ENCODE results near the gene AEBP1. TPM values are rescaled to one million over a fixed set of nuclear protein-coding genes. Genes with fewer than 3 reads are reported as not detected.

Gene AEBP1
- total and polyA plus RNA-seq, 8 donors: 5.1 to 49.3 (median 17.5) TPM

- no peak overlapping the region for H3K27ac ChIP-seq
- FAIRE-seq: no peak
- TF ChIP-seq CTCF (IDR thresholded peaks at IDR 0.05): no peak
These were observed 2.3 kb downstream of the AEBP1 start for GRCh38 chr7:44106311-44107065.

GRCh38 chr7:44107116-44107960 is 3.2 kb downstream of the AEBP1 start:
- no peaks in the 10 kb centered on the region for H3K9me3 ChIP-seq
- DNase-seq: peak in 1 of 6 donors; percentile 64
- no peak for ATAC-seq
- H3K4me3 ChIP-seq: no peak overlapping the region
- no peak overlapping the region for H3K27ac ChIP-seq
- no peaks in the 10 kb centered on the region for H3K36me3 ChIP-seq
- no peaks in the 10 kb centered on the region for H3K4me1 ChIP-seq
- no peak for TF ChIP-seq CTCF (IDR thresholded peaks at IDR 0.05)
- WGBS, 2 donors: 86 to 90% methylated on average over 15 to 18 of the region's 18 CpGs
- intact Hi-C loops (cut with DNase I): no loop called here
- FAIRE-seq: no peak
- H3K27me3 ChIP-seq: no peaks in the 10 kb centered on the region

More at GRCh38 chr7:44106311-44107065, 2.3 kb downstream of the AEBP1 start:
- DNase-seq (no peak), ATAC-seq (no peak)
- 82 to 83% methylated on average over 9 to 10 of the region's 10 CpGs for WGBS, 2 donors
- H3K4me1 ChIP-seq: no peaks in the 10 kb centered on the region
- no peak overlapping the region for H3K4me3 ChIP-seq
- H3K36me3 ChIP-seq: no peaks in the 10 kb centered on the region
- intact Hi-C loops (cut with DNase I): no loop called here
- no peaks in the 10 kb centered on the region for H3K27me3 ChIP-seq
- H3K9me3 ChIP-seq: no peaks in the 10 kb centered on the region

GRCh38 chr7:44107961-44108767 is 4.0 kb downstream of the AEBP1 start:
- Histone ChIP-seq H3K36me3 (no peaks in the 10 kb centered on the region), H3K9me3 (no peaks in the 10 kb centered on the region), H3K27me3 (no peaks in the 10 kb centered on the region), H3K4me1 (no peaks in the 10 kb centered on the region), H3K4me3 (no peak overlapping the region), H3K27ac (no peak overlapping the region)
- ATAC-seq (no peak), DNase-seq (peak in 1 of 6 donors; percentile 54), FAIRE-seq (no peak)
- intact Hi-C loops (cut with DNase I): no loop called here
- TF ChIP-seq CTCF (IDR thresholded peaks at IDR 0.05): no peak
- 81 to 86% methylated on average over 19 to 21 of the region's 21 CpGs for WGBS, 2 donors

- Histone ChIP-seq H3K9me3 (no peaks in the 10 kb centered on the region), H3K27ac (no peak overlapping the region), H3K4me1 (no peaks in the 10 kb centered on the region), H3K27me3 (no peaks in the 10 kb centered on the region), H3K4me3 (no peak overlapping the region), H3K36me3 (no peaks in the 10 kb centered on the region)
- ATAC-seq: no peak
- 77 to 87% methylated on average over 20 to 21 of the region's 21 CpGs for WGBS, 2 donors
- intact Hi-C loops (cut with DNase I): no loop called here
- TF ChIP-seq CTCF (IDR thresholded peaks at IDR 0.05): no peak
- peak in 1 of 6 donors; percentile 25 for DNase-seq
- FAIRE-seq: no peak
These were observed 4.9 kb downstream of the AEBP1 start for GRCh38 chr7:44108768-44109750.

Measured in pancreas (tissue), 10 donors.